ENCODE measurements around the gene EPB41L2.

- TF ChIP-seq, protein P1, sequence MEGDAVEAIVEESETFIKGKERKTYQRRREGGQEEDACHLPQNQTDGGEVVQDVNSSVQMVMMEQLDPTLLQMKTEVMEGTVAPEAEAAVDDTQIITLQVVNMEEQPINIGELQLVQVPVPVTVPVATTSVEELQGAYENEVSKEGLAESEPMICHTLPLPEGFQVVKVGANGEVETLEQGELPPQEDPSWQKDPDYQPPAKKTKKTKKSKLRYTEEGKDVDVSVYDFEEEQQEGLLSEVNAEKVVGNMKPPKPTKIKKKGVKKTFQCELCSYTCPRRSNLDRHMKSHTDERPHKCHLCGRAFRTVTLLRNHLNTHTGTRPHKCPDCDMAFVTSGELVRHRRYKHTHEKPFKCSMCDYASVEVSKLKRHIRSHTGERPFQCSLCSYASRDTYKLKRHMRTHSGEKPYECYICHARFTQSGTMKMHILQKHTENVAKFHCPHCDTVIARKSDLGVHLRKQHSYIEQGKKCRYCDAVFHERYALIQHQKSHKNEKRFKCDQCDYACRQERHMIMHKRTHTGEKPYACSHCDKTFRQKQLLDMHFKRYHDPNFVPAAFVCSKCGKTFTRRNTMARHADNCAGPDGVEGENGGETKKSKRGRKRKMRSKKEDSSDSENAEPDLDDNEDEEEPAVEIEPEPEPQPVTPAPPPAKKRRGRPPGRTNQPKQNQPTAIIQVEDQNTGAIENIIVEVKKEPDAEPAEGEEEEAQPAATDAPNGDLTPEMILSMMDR (IDR thresholded peaks at IDR 0.05): no peak
- no peak for TF ChIP-seq POLR2A (IDR thresholded peaks at IDR 0.05)
Measured at GRCh38 chr6:130993292-130993765, 69.7 kb downstream of the EPB41L2 start.
